Activated T-helper 1 cell treated with anti-CD3 and anti-CD28 coated beads, Interleukin-12 subunit alpha, Interleukin-12 subunit beta, Interleukin-2, Interleukin-4 antibody, amounts not matched to agents 30 ng/mL and 10 ng/mL and 1 ng/mL, durations not matched to agents 14 hours and 24 hours and 36 hours (primary cell): Measurements from ENCODE around the gene INMT. TPM values are rescaled to one million over a fixed set of nuclear protein-coding genes. Genes with fewer than 3 reads are reported as not detected.
A peak's percentile ranks its signal among the peaks of the same experiment; 100 is the strongest.

Source experiments
- DNase-seq: peaks from one replicate; pipeline ENCODE4 v3.0.0; 2021; ENCODE audit warnings: low spot score
- H3K27ac Mint-ChIP-seq: one replicate; pipeline ENCODE4 v1.8.0; 2021; ENCODE audit warnings: mild to moderate bottlenecking, mixed read lengths
- H3K27me3 Mint-ChIP-seq: one replicate; pipeline ENCODE4 v1.8.0; 2022; ENCODE audit warnings: mild to moderate bottlenecking, moderate library complexity, mixed read lengths; ENCODE audit not compliant: insufficient read depth
- H3K36me3 Mint-ChIP-seq: one replicate; pipeline ENCODE4 v1.8.0; 2021; ENCODE audit warnings: low read depth, mixed read lengths
- H3K4me1 Mint-ChIP-seq: one replicate; pipeline ENCODE4 v1.8.0; 2021; ENCODE audit warnings: low read depth, mixed read lengths
- H3K4me3 Mint-ChIP-seq: one replicate; pipeline ENCODE4 v1.8.0; 2021; ENCODE audit warnings: mild to moderate bottlenecking, moderate library complexity, mixed read lengths
- H3K9me3 Mint-ChIP-seq: one replicate; pipeline ENCODE4 v1.8.0; 2021; ENCODE audit warnings: mixed read lengths
- intact Hi-C: fragments of 100-400 bp; cut with micrococcal nuclease; formaldehyde crosslinking; loops from one replicate; pipeline ENCODE4 v1.15.1; 2024
- total RNA-seq: library from RNA; stranded (reverse); gene quantifications from 2 replicates; pipeline ENCODE4 v1.2.3, GENCODE V29; 2022

INMT gene
- total RNA-seq, 1 donor from 2014 or later: 0.23 TPM

- Mint-ChIP-seq H3K27me3 (peaks cover 22% of the 10 kb centered on the region), H3K9me3 (no peaks in the 10 kb centered on the region), H3K27ac (no peak overlapping the region), H3K36me3 (no peaks in the 10 kb centered on the region), H3K4me1 (no peaks in the 10 kb centered on the region), H3K4me3 (no peak overlapping the region)
- intact Hi-C loops: no loop called here
- no peak for DNase-seq
Observed at GRCh38 chr7:30764030-30764975, 12.4 kb downstream of the INMT start.

- Mint-ChIP-seq H3K27ac (no peak overlapping the region), H3K27me3 (peaks cover 20% of the 10 kb centered on the region), H3K4me3 (no peak overlapping the region), H3K36me3 (no peaks in the 10 kb centered on the region), H3K4me1 (peaks cover 2% of the 10 kb centered on the region), H3K9me3 (no peaks in the 10 kb centered on the region)
- DNase-seq: no peak
- intact Hi-C loops: no loop called here
Observed at GRCh38 chr7:30765408-30765807, 13.5 kb downstream of the INMT start.

- H3K27me3 Mint-ChIP-seq: peaks cover 7% of the 10 kb centered on the region
- no peaks in the 10 kb centered on the region for H3K9me3 Mint-ChIP-seq
- DNase-seq: no peak
- intact Hi-C loops: loop anchor here (1.0 to 5.0 kb wide), 2 partner anchors 266 to 744 kb away; partner anchors contain the start of genes FKBP14 and PLEKHA8
- peaks cover 12% of the 10 kb centered on the region for H3K4me1 Mint-ChIP-seq
- peak overlapping the region; percentile 49 for H3K27ac Mint-ChIP-seq
- no peaks in the 10 kb centered on the region for H3K36me3 Mint-ChIP-seq
- H3K4me3 Mint-ChIP-seq: peak overlapping the region; percentile 83
Observed at GRCh38 chr7:30770845-30771173, 18.9 kb downstream of the INMT start.

DNA sequence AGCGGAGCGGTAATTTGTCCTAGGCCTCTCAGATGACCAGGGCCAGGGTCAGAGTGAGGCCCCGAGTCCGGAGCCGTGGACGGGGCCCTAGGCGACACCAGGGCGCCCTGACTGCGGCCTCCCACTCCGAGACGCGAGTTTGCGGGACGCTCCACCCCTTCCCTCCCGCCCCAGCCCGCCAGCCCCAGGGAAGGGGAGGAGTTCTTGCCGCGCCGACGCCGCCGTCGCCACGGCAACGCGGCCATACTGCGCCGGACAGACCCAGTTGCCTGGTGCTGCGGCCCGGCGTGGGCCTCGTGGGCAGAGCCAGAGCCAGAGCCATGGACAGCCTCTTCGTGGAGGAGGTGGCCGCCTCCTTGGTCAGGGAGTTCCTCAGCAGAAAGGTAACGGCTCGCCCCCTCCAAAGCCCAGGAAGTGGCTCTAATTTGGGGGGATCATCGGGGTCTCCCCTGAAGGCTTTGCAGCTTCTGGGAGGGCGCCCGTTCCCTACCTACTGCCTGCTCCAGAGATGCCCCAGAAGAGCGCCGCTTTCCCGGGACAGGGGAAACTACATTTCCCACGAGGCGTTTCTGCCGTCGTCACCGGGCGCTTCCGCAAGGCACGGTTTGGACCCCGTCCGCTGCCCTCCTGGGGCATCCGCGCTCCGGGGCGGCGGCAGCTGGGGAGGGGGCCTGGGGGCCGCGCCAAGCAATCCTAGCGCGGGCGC lies 19.4 kb downstream of the INMT start, which contains the start of gene MINDY4:
Gene MINDY4 (plus strand): TSS at position 244 of the 706 bp plus-strand sequence. CDS start 77 bp downstream, at position 321.
- Mint-ChIP-seq H3K4me1 (peaks cover 12% of the 10 kb centered on the region), H3K36me3 (no peaks in the 10 kb centered on the region), H3K27me3 (peaks cover 7% of the 10 kb centered on the region), H3K9me3 (no peaks in the 10 kb centered on the region), H3K4me3 (peak within 1 kb of the TSS; percentile 83), H3K27ac (peak within 1 kb of the TSS; percentile 77)
- intact Hi-C loops: loop anchor here (1.0 to 5.0 kb wide), 2 partner anchors 266 to 744 kb away; partner anchors contain the start of genes FKBP14 and PLEKHA8
- DNase-seq: peak; percentile 57

GRCh38 chr7:30771880-30772425 lies 20.0 kb downstream of the INMT start:
- intact Hi-C loops: loop anchor here (1.0 to 5.0 kb wide), 3 partner anchors 267 to 745 kb away; partner anchors contain the start of genes FKBP14, NOD1 and PLEKHA8
- Mint-ChIP-seq H3K4me1 (peaks cover 12% of the 10 kb centered on the region), H3K27me3 (peaks cover 7% of the 10 kb centered on the region), H3K9me3 (no peaks in the 10 kb centered on the region), H3K36me3 (no peaks in the 10 kb centered on the region), H3K4me3 (peak overlapping the region; percentile 83), H3K27ac (peak overlapping the region; percentile 77)
- no peak for DNase-seq

GRCh38 chr7:30772984-30773383 lies 21.0 kb downstream of the INMT start:
- intact Hi-C loops: loop anchor here (2.0 to 5.0 kb wide), 2 partner anchors 294 to 746 kb away; partner anchors contain the start of genes FKBP14, NOD1 and PLEKHA8

DNA sequence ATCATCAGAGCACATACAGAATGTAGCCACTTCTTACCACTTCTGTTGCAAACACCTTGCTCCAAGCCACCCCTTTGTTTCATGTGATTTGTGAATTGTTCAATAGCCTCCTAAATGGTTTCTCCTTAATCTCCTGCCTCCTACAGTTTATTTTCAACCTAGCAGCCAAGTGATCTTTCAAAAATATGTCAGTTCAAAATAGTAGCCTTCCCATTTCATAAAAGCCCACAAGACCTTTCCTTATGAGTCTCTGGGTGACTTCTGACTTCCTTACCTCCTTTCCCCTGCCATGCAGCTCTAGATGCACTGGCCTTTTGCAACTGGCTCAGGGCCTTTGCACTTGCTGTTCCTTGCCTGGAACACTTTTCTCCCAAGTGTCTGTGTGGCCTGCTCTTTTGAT lies 24.1 kb downstream of the INMT start:
- no peaks in the 10 kb centered on the region for H3K36me3 Mint-ChIP-seq
- DNase-seq: no peak
- no peak overlapping the region for H3K27ac Mint-ChIP-seq
- no peaks in the 10 kb centered on the region for H3K27me3 Mint-ChIP-seq
- H3K4me3 Mint-ChIP-seq: no peak overlapping the region
- no peaks in the 10 kb centered on the region for H3K9me3 Mint-ChIP-seq
- H3K4me1 Mint-ChIP-seq: peaks cover 6% of the 10 kb centered on the region
- intact Hi-C loops: no loop called here

More at GRCh38 chr7:30772984-30773383, 21.0 kb downstream of the INMT start:
- H3K27ac Mint-ChIP-seq: no peak overlapping the region
- no peaks in the 10 kb centered on the region for H3K9me3 Mint-ChIP-seq
- no peak overlapping the region for H3K4me3 Mint-ChIP-seq
- no peaks in the 10 kb centered on the region for H3K36me3 Mint-ChIP-seq
- H3K4me1 Mint-ChIP-seq: peaks cover 12% of the 10 kb centered on the region
- DNase-seq: no peak
- peaks cover 6% of the 10 kb centered on the region for H3K27me3 Mint-ChIP-seq

GRCh38 chr7:30776971-30777370 lies 25.0 kb downstream of the INMT start:
- H3K9me3 Mint-ChIP-seq: no peaks in the 10 kb centered on the region
- intact Hi-C loops: no loop called here
- H3K36me3 Mint-ChIP-seq: no peaks in the 10 kb centered on the region
- no peak overlapping the region for H3K4me3 Mint-ChIP-seq
- no peaks in the 10 kb centered on the region for H3K27me3 Mint-ChIP-seq
- H3K4me1 Mint-ChIP-seq: peaks cover 4% of the 10 kb centered on the region
- H3K27ac Mint-ChIP-seq: no peak overlapping the region
- no peak for DNase-seq

DNA sequence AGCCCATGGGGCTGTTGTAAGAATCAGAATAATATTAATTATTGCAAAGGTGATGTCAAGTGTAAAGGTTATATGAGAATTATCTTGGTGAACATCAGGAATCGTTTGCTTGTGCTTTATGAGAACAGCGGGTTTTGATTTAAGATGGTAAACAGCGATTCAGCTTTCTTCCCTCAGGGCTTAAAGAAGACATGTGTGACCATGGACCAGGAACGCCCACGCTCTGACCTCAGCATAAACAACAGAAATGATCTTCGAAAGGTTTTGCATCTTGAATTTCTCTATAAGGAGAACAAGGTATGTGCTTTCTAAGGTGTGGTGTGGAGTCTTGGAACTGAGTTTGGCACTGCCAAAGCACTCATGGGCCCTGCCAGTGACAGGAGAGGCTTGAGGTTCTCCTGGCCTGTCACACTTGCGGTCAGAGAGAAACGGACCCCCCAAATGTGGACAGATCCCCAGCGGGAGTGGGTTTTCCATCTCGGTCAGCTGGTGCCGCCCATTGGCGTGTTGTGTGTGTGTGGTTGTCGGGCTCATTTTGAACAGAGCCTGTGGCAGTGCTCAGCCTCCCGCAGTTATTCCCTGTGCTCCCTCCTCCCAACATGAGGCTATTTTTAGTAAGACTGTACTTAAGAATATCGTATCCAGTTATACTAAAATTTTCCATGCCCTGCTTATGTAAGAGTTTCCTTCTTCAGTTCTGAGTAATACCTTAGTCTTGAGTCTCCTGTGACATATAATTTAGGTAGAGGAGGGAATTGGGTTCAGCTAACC lies 26.5 kb downstream of the INMT start:
- H3K4me3 Mint-ChIP-seq: no peak overlapping the region
- H3K36me3 Mint-ChIP-seq: no peaks in the 10 kb centered on the region
- no peaks in the 10 kb centered on the region for H3K27me3 Mint-ChIP-seq
- no peaks in the 10 kb centered on the region for H3K9me3 Mint-ChIP-seq
- no peaks in the 10 kb centered on the region for H3K4me1 Mint-ChIP-seq
- no peak for DNase-seq
- no peak overlapping the region for H3K27ac Mint-ChIP-seq
- intact Hi-C loops: no loop called here

DNA sequence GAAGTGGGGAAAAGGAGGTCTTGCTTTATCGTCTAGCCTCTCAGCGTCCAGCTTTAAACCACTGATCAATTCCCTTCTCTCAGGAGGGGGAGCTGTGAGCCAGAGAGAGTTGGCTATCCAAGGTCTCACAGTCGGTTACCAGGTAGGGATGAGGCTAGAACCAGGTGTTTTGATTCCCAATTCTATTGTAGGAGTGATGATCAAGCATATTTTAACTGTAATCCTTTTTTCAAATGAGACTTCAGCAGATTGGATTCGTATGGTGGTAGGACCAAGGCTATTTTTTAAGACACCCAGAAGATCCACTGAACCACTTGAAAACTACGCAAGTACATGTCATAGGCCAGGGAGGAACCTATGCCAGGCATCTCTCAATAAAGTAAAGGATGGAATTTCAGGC lies 27.6 kb downstream of the INMT start:
- no peaks in the 10 kb centered on the region for H3K36me3 Mint-ChIP-seq
- no peaks in the 10 kb centered on the region for H3K27me3 Mint-ChIP-seq
- no peaks in the 10 kb centered on the region for H3K9me3 Mint-ChIP-seq
- H3K4me3 Mint-ChIP-seq: no peak overlapping the region
- no peaks in the 10 kb centered on the region for H3K4me1 Mint-ChIP-seq
- no peak for DNase-seq
- no peak overlapping the region for H3K27ac Mint-ChIP-seq
- intact Hi-C loops: no loop called here

- H3K27me3 Mint-ChIP-seq: no peaks in the 10 kb centered on the region
- no peaks in the 10 kb centered on the region for H3K9me3 Mint-ChIP-seq
- intact Hi-C loops: no loop called here
- no peaks in the 10 kb centered on the region for H3K4me1 Mint-ChIP-seq
- no peak overlapping the region for H3K4me3 Mint-ChIP-seq
- no peaks in the 10 kb centered on the region for H3K36me3 Mint-ChIP-seq
- no peak overlapping the region for H3K27ac Mint-ChIP-seq
- no peak for DNase-seq
Observed at GRCh38 chr7:30780941-30781340, 29.0 kb downstream of the INMT start.

- no peaks in the 10 kb centered on the region for H3K4me1 Mint-ChIP-seq
- H3K4me3 Mint-ChIP-seq: no peak overlapping the region
- no peak for DNase-seq
- intact Hi-C loops: no loop called here
- no peaks in the 10 kb centered on the region for H3K9me3 Mint-ChIP-seq
- H3K27me3 Mint-ChIP-seq: no peaks in the 10 kb centered on the region
- H3K36me3 Mint-ChIP-seq: no peaks in the 10 kb centered on the region
- no peak overlapping the region for H3K27ac Mint-ChIP-seq
Observed at GRCh38 chr7:30782690-30783089, 30.8 kb downstream of the INMT start.
